Left lobe of liver (tissue), 2 donors: ENCODE data around the gene CYTH3. TPM values are rescaled to one million over a fixed set of nuclear protein-coding genes. Genes with fewer than 3 reads are reported as not detected.

Source experiments
- ATAC-seq: fragments of 200-7000 bp; cut with Tn5 transposase; one replicate; pipeline ENCODE4 v1.9.1; 2020; ENCODE audit warnings: mild to moderate bottlenecking, moderate library complexity
- DNase-seq: peaks from one replicate; pipeline ENCODE4 v3.0.0-alpha.2; 2020; ENCODE audit warnings: low spot score
- total RNA-seq: library from RNA; stranded (reverse); gene quantifications from one replicate; pipeline ENCODE4 v1.2.1, GENCODE V29; 2021
- donor health status: DM: no; HTN: no; CAD: no; lungs with moderate emphysema.
- donor health status: DM: no; HTN: yes; CAD: no.

The CYTH3 gene
- total RNA-seq, 1 donor from 2014 or later: 3.8 TPM

DNA sequence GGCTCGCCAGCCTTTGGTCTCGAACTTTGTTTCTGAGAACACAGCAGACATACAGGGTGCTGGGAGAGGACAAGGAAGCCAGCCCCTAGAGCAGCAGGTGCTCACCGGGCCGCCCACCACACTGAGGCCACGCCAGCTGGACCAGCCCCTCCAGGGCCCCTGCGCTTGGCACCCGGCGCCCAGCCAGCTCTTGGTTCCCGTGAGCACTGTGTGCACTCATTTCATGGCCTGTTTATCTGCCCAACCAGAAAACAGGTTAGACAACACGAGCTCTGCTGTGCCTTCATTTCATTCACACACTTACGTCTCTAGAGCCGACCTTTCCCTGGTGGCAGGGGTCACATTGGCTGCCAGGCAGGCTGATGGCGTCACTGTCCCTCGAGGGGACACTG, 104.0 kb downstream of the CYTH3 start:
- DNase-seq (no peak), ATAC-seq (no peak)

DNA sequence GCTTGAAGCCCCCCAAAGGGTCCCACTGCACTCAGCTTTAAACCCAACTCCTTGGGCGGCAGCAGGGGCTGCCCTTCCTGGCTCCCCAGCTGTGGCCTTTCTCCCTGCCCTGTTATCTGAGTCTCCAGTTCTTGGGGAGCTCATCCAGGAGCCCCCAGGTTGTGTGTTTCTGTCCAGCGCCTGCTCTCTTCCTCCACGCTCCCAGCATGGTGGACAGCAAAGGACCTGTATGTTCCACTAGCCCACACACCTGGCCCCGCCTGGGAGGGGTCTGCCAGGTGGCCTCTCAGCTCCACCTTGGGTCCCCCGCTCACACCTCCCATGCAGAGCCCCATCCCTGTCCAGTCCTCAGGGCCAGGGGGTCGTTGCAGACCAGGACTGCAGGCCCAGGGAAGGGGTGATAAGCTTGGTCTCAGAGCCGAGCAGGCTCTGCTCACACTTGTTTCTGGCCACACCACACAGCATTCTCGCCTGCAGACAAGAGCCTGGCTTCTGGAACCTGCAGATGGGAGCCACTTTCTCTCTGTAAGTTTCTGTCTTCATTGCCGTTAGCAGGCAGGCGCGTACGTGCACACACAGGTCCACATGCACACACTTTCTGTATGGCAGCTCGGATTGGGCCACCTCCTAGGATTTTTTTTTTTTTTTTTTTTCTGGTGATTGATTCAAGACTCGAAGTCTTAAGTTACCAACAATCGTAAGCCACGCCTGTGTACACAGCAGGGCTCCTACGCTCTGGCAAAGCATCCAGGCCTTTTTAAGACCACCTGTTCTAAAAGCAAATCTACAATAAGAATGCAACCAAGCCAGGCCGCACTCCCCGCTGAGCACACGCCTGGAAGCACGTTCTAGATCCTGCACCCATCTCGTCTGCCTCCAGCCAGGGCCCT, 104.6 kb downstream of the CYTH3 start:
- no peak for ATAC-seq
- DNase-seq: no peak

DNA sequence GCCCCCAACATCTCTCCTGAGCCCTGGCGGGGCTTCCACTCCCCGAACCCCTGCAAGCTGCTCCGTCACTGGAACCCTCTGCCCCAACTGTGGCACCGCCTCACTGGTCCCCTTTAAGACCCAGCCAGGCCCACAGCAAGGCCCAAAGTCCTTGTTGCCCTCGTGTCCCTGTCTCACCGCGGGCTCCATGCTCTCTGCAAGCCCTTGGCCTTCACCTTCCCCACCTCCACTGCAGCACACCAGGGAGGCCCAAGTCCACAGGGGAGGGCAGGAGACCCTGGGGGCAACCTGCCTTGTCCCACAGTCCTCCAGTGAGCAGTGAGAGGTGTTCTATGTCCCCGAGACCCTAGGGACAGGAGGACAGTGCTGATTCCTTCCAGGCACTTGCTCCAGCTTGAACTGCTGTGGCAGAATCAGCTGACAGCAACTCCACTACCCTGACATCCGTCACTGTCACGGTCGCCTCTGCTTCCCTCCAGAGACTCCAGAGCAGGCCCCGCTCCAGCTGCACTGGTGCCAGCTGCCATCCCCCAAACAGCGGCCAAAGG, 105.3 kb downstream of the CYTH3 start:
- no peak for ATAC-seq
- no peak for DNase-seq

DNA sequence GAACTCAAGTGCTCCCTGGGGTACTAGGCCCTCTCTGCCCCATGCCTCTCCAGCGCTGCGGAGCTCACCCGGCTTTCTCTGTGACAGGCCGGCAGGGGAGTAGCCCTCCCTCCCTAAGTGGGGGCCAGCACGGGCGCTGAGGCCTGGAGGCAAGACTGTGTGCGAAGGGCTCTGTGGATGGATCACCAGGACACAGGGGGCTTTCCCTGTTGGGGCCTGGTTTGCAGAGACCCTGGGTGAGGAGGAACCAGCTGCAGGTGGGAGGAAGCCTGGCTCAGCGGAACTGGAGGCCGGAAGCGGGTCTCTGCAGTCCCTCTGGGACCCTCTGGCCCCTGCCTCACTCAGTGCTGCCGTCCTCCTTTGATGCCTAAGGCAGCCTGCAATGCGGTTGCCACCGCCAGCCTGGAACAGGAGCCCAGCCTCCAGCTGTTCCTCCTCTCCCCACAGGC, 106.0 kb downstream of the CYTH3 start:
- ATAC-seq: no peak
- DNase-seq: no peak

DNA sequence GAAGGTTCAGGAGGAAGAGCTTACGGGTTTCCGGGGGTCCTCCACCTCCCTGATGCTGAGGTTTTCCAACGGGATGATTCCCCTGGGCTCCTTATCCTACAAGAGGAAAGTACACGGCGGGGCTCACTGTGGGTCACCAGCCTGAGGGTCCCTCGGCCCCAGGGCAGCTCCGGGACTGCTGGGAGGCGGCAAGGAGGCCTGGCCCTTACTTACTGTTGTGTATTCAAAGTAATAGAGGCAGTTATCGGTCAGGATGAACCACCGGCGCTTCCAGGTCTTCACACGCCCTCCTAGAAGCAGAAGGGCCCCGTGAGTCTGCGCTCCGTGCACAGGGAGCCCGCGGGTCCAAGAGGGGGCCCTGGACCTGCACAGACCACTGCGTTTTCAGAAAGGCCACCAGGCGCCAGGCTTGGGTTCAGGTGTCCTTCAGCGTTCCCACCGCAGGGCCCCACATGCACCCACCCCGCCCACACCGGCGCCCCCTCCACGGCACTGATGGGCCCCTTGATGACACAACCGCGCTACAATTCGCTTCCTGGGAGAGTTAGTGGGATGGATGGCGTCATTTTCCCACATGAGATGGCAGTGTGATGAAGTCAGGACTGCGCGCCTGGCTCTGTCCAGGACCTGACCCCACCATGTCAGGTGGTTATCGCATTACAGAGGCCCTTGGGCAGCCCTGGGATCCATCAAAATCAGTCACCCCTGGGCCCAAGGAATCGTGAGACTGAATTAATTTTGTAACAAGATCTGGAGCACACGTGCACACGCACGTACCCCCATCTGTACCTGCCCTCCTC, 106.7 kb downstream of the CYTH3 start:
- no peak for DNase-seq
- ATAC-seq: no peak

DNA sequence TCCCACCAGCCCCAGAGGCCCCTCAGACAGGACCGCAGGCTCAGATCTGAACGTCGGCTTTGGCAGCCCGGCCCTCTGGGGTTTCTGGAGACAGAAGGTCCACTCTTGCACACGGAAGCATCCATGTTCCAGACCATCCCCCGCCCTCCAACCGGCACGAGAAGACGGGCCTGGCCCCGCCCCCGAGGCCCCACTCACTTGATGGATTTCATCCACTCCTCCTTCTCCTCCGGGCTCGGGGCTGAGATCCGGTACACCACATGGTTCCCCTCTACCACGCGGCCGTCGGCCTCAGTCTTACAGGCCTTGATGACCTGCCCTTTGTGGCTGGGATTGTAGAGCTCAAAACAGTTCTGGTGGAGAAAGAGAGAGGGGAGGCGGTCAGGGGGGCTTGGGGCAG, 107.3 kb downstream of the CYTH3 start:
- DNase-seq (no peak), ATAC-seq (no peak)

DNA sequence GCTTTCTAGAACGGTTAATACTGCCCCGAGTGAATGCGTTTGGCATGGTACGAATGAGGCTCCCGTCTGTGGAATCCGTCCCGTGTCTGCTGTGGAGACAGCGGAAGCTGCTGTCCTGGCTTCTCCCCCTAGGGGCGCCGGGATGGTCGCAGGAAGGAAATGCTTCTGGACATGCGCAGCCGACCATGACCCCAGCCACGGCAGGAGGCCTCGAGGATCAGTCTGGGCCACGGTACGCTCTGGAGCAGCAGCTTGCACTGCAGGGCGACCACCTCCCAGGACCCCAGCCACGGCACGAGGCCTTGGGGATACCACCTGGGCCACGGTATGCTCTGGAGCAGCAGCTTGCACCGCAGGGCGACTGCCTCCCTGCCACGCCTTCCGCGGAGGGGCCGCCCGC, 107.9 kb downstream of the CYTH3 start:
- DNase-seq (no peak), ATAC-seq (peak; percentile 18)

DNA sequence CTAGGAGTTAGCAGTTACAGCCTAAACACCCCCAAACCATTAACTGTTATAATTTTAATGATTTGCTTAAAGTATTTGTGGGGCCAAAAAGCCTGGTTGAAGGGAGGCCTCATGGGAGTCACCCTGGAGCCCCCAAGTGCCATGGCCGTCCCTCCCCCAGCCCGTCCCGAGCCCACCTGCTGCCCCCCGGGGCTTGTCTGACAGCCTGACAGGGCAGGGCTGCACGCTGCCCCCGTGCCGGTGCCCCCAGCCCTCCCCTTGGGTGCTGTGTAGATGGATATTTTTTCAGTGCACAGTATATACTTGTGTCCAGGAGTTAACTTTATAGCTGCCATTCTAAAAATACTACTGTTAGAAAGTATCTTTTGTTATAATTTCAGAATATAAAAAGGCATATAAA, 108.4 kb downstream of the CYTH3 start:
- no peak for DNase-seq
- ATAC-seq: no peak

DNA sequence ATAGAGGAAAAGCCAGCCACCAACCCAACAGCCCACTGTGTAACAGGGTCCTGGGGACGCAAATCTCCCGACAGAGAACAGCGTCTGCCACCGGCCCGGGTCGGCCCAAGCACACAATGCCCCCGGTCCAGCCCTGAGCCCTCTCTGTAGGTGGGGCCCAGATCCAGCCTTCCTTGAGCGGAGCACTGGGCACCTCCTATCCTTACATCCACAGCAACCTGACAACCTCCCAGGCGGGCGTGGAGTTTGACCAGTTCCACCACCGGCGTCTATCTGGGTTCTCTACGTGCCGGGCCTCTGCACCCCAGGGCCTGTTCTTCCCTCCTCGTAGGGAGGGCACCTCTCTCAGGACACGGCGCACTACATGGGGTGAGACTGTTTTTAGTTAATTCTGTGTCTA, 109.0 kb downstream of the CYTH3 start:
- no peak for DNase-seq

DNA sequence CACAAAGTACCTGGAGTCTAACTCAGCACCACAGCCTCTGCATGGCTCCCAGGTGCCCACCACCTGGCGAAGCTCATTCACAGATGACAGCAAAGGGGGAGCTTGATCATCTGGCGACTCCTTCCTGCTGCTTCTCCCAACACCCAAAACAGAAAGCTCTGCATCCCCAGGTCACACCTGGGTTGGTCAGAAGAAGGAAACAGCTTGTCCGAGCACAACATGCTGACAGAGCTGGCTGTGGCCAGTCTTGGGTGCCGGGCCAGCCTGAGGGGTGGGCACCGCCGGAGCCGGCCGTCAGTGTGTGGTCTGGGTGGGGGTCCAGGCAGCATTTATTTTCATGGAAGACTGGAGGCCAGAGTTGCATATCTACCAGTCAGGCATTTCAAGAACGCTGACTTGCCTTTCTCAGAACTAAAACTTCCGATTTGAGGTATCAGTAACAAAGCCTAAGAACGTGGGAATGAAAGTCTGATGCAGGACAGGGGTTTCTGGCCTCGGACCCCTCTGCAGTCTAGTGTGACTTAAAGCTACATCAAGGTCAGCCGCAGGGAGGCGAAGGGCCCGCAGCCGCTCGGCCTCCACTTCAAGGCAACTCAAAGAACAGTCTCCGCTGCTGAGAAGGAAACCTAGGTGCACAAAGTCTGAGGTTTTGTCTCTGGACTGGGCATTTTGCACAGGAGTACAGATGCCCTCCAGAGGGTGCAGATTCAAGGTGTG, 109.6 kb downstream of the CYTH3 start:
- ATAC-seq: no peak
- no peak for DNase-seq

More for the DNA sequence above, 109.0 kb downstream of the CYTH3 start:
- no peak for ATAC-seq

DNA sequence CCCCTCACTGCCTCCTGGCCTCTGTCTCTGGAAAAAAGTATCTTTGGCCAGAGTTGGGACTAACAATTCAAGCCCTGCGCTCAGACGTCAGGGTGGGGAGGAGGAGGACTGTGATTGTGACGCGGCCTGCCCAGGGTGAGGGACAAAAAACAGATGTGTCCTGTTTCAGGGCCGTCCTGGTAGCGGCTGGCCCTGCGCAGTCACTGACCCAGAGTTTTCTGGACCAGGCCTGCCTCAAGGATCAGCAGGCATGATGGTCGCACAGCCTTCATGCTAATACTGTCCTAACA, 110.1 kb downstream of the CYTH3 start:
- ATAC-seq: peak; percentile 42
- DNase-seq: no peak

DNA sequence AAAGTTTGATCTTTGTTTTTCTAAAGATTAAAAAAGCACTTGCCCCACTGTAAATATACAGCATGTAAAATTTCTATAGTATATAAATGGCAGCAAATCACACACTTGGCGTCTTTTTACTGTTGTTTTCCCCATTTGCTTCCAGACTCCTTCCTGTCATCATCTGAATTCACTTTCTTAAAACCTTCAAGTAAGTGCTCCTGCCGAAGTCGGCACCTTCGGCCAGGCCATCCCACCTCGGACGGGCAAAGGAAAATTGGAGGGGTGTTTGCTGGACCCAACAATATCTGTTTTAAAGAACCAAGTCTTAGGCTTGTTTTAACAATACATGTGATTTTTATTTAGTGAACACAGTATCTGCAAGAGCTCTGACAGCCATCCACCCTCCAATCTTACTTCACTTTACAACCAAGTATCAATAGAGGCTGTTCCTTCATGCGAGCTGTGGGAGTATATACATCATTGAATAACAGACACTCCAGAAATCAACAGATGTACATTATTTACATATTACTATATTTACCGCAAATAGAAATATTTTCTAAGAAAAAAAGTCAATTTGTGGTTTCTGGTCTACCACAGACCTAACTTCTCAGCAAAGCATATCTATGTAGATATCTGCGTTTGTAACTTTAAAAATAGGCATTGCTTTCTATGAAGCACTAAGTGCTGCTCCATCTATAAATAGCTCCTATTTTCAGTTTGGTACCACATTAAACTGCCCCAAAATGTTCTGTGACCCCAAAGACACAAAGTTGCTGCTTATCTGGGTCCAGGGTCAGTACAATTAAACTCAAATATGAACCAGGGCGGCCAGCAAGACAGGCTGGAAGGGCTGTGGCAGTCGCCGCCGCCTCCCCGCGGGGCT, 110.7 kb downstream of the CYTH3 start:
- DNase-seq: no peak

DNA sequence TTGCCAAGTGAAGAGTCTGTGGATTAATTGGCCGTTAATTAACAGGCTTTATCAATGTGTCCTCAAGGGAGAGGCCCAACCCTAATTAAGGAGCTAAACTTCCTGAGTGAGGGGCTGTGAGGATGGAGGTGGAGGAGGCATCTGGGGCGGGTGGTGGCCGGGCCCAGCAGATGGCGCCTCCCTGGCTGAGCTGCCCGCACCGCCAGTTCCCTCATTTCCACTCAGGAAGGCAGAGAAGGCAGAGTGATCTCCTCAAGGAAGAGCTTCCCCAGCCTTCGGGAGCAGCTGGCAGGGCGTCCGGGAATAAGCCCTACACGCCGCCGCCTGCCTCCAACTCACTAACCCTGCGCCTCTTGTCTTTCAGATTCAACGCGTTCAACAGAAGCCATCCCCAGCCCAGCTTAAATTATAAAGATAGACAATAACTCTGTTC, 112.2 kb downstream of the CYTH3 start:
- DNase-seq: no peak
- peak; percentile 65 for ATAC-seq

More for the DNA sequence above, 110.7 kb downstream of the CYTH3 start:
- ATAC-seq: no peak

DNA sequence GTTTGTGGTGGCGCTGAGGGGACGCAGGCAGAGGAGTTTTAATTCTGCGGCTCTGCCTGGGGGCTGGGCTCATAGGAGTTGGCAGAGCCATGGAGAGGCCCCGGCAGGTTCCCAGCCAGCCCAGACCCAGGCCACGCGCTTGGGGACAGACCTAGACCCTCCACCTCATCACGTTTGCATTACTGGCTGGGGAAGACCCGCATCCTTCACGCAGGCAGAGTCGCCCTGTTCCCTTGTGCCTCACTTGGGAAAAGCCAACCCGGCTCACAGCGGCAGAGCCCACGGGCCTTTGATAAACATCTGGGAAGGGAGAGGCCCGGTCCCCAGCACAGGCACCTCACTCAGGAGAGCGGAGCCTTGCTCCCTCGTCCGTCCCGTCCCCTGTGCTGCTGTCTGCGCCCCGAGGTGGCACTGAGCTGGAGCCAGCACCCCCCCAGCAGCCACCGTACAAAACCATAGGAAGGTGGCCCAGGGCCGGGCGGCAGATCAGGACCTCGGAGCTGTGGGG, 112.8 kb downstream of the CYTH3 start:
- DNase-seq (no peak), ATAC-seq (no peak)

DNA sequence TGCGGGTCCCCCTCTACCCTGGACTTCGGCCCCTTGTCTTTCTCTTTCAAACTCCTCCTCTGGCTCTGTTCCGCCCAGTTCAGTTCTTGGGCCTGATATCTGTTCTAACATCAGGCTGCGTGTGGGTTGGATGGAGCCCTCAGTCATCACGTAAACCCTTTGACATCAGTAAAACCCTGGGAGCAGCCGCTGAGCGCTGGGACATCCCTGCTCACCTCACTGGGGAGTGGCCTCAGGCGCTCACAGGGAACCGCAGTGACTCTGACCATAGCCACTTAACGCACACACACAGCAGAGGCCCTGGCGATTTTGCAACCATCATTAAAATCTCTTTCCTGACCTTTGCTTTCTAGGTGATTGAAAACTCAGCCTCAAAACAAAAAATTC, 113.3 kb downstream of the CYTH3 start:
- no peak for ATAC-seq
- DNase-seq: no peak

DNA sequence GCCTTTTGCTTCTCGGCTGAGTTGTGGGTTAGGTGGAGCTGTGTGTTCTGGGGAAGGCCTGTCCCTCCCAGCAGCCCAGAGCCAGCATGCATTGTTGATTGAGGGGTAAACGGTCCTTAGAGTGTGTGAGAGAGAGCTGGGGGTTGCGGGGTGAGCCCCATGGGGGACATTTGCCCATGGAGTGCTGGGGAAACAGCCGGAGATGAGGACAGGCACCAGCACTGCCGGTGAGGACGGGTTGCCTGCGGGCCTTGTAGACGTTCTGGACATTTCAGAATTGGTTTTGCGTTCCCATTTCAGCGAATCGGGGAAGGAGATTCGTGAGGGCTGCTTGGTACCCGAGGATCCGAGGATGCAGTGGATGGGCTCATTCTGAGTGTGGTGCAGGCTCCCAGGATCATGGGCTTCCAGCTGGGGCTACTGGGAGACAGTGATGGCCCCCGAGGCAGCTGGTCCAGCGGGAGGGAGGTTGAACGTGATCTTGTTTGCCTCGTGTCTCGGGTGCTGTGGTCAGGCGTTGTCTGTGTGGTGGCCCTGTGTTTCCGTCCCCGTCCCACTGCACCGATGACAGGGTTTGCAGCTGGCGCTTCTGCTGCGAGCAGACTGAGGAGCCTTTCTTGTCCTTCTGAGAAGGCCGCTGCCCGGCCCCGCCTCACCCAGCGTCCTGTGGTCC, 113.9 kb downstream of the CYTH3 start:
- no peak for ATAC-seq
- no peak for DNase-seq

DNA sequence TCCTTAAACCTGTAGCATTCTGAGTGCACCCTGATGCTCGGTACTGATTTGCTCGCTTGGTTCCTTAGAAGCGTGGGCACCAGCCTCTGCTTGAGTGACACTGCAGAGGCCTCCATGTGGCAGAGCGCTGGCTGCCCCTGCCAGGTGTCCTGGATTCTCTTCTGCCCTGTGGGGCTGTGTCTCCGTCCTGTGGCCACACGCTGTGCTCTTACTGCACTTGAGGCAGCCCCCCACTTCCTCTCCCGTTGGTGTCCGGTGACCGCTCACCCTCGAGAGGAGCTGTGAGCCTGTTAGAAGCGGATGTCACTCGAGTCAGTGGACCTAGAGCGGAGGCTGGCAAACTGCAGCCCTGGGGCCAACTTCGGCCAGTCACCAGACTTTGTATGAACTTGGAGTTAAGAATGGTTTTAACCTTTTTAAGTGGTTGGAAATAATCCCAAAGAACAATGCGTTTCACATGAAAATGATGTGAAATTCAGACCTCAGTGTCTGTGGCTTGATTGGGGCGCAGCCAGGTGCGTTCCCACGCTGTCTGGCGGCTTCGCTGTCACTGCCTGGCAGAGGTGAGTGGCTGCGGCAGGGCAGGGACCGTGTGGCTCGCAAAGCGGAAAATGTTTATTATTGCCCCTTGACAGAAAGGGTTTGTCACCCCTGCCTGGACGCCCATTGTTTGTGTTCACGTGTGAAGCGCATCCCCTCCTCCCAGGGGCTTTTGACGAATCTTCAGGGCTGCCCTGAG, 114.6 kb downstream of the CYTH3 start:
- DNase-seq (no peak), ATAC-seq (no peak)

DNA sequence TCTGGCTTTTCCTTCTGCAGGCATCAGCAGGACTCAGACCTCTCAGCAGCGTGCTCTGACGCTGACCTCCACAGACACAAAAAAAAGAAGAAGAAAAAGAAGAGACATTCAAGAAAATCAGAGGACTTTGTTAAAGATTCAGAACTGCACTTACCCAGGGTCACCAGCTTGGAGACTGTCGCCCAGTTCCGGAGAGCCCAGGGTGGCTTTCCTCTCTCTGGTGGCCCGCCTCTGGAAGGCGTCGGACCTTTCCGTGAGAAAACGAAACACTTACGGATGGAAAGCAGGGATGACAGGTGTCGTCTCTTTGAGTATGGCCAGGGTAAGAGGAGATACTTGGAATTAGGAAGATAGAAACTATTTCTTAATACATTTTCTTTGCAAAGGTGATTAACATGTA, 115.7 kb downstream of the CYTH3 start:
- ATAC-seq (no peak), DNase-seq (no peak)

DNA sequence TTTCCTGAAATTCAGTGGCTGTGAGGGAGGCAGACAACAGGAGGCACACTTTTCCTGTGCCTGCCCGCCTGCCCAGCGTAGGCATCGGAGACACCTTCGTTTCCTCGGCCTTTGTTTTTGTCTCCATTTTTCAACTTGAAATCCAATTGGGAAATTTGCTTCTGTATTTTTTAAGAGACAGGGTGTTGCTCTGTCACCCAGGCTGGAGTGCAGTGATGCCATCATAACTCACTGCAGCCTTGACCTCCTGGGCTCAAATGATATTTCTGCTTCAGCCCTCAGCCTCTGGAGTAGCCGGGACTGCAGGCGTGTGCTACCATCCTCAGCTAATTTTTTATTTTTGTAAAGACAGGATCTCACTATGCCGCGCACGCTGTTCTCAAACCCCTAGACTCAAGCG, 116.8 kb downstream of the CYTH3 start:
- DNase-seq: no peak

More for the DNA sequence above, 116.8 kb downstream of the CYTH3 start:
- no peak for ATAC-seq
